GM23338 (cell line): ENCODE measurements around the gene SHPK. TPM values are rescaled to one million over a fixed set of nuclear protein-coding genes. Genes with fewer than 3 reads are reported as not detected.

Experiments used
- ATAC-seq: fragments of 200-7000 bp; cut with Tn5 transposase; 3 replicates; pipeline ENCODE4 v1.9.1; 2020
- DNase-seq: peaks from one replicate; pipeline ENCODE4 v3.0.0-alpha.2; 2015; ENCODE audit warnings: low spot score
- H2AFZ ChIP-seq: fragments of 200-600 bp; sonication (generic); 2 replicates; pipeline ENCODE4 v1.8.0; 2016; ENCODE audit warnings: antibody characterized with exemption, mild to moderate bottlenecking, moderate library complexity
- H3F3A ChIP-seq: fragments of 200-600 bp; sonication (generic); replicated peaks from 2 replicates; pipeline ENCODE4 v1.8.0; 2017; ENCODE audit warnings: antibody characterized with exemption, mixed run types, low read depth
- H3K27ac ChIP-seq: fragments of 200-600 bp; sonication (generic); 2 replicates; pipeline ENCODE4 v1.6.1; 2016; ENCODE audit warnings: low read depth
- H3K27me3 ChIP-seq: fragments of 200-600 bp; sonication (generic); 2 replicates; pipeline ENCODE4 v1.8.0; 2016; ENCODE audit warnings: mild to moderate bottlenecking, mixed run types, moderate library complexity; ENCODE audit not compliant: insufficient read depth
- H3K36me3 ChIP-seq: fragments of 200-600 bp; sonication (generic); 2 replicates; pipeline ENCODE4 v1.8.0; 2016; ENCODE audit warnings: mild to moderate bottlenecking; ENCODE audit not compliant: insufficient read depth
- H3K4me1 ChIP-seq: fragments of 200-600 bp; sonication (generic); 2 replicates; pipeline ENCODE4 v1.8.0; 2016; ENCODE audit warnings: mild to moderate bottlenecking, moderate library complexity; ENCODE audit not compliant: insufficient read depth
- H3K4me2 ChIP-seq: fragments of 200-600 bp; sonication (generic); 2 replicates; pipeline ENCODE4 v1.7.1; 2017; ENCODE audit warnings: mixed run types
- H3K4me3 ChIP-seq: fragments of 200-600 bp; sonication (generic); 2 replicates; pipeline ENCODE4 v1.6.1; 2016; ENCODE audit warnings: mixed run types
- H3K79me2 ChIP-seq: fragments of 200-600 bp; sonication (generic); replicated peaks from 2 replicates; pipeline ENCODE4 v1.8.0; 2017; ENCODE audit warnings: mild to moderate bottlenecking; ENCODE audit not compliant: insufficient read depth
- H3K9me2 ChIP-seq: fragments of 200-600 bp; sonication (generic); 2 replicates; pipeline ENCODE4 v1.8.0; 2017; ENCODE audit not compliant: insufficient read depth
- H4K20me1 ChIP-seq: fragments of 200-600 bp; sonication (generic); replicated peaks from 2 replicates; pipeline ENCODE4 v1.8.0; 2017; ENCODE audit warnings: mild to moderate bottlenecking; ENCODE audit not compliant: insufficient read depth
- H3K27ac Mint-ChIP-seq: 2 replicates; pipeline ENCODE4 v1.8.0; 2020; ENCODE audit warnings: inconsistent platforms, mild to moderate bottlenecking, moderate library complexity, mixed read lengths
- H3K27me3 Mint-ChIP-seq: 3 replicates; pipeline ENCODE4 v1.8.0; 2022; ENCODE audit warnings: low read depth, mild to moderate bottlenecking, moderate library complexity, mixed read lengths, inconsistent platforms; ENCODE audit not compliant: insufficient read depth, poor library complexity
- H3K36me3 Mint-ChIP-seq: 3 replicates; pipeline ENCODE4 v1.8.0; 2021; ENCODE audit warnings: low read depth, mild to moderate bottlenecking, inconsistent platforms, moderate library complexity, mixed read lengths
- H3K4me1 Mint-ChIP-seq: 3 replicates; pipeline ENCODE4 v1.8.0; 2020; ENCODE audit warnings: mild to moderate bottlenecking, inconsistent platforms, mixed read lengths
- H3K4me3 Mint-ChIP-seq: 3 replicates; pipeline ENCODE4 v1.8.0; 2021; ENCODE audit warnings: moderate library complexity, mild to moderate bottlenecking, inconsistent platforms, mixed read lengths
- H3K9me3 Mint-ChIP-seq: 3 replicates; pipeline ENCODE4 v1.8.0; 2020; ENCODE audit warnings: moderate library complexity, mild to moderate bottlenecking, inconsistent platforms, mixed read lengths
- CREB1 ChIP-seq: fragments of 250-450 bp; sonication (Bioruptor Pico); IDR thresholded peaks from 2 replicates; pipeline ENCODE4 v1.5.0; 2020; ENCODE audit warnings: low read depth, mild to moderate bottlenecking, moderate library complexity
- EZH2 ChIP-seq: fragments of 200-600 bp; sonication (generic); IDR thresholded peaks from one replicate; pipeline ENCODE4 v1.8.0; 2017; ENCODE audit warnings: antibody characterized with exemption, mild to moderate bottlenecking, low read depth; ENCODE audit not compliant: unreplicated experiment
- EZH2phosphoT487 ChIP-seq: fragments of 200-600 bp; sonication (generic); IDR thresholded peaks from one replicate; pipeline ENCODE4 v1.8.1; 2018; ENCODE audit warnings: antibody characterized with exemption; ENCODE audit not compliant: unreplicated experiment
- JUNB ChIP-seq: IDR thresholded peaks from one replicate; pipeline ENCODE4 v1.6.1; 2016; ENCODE audit warnings: antibody characterized with exemption; ENCODE audit not compliant: unreplicated experiment
- NANOG ChIP-seq: IDR thresholded peaks from 2 replicates; pipeline ENCODE4 v1.6.1; 2016; ENCODE audit warnings: antibody characterized with exemption, borderline replicate concordance
- POLR2AphosphoS5 ChIP-seq: IDR thresholded peaks from 2 replicates; pipeline ENCODE4 v1.6.1; 2016; ENCODE audit warnings: antibody characterized with exemption, low read depth
- STAT1 ChIP-seq: IDR thresholded peaks from one replicate; pipeline ENCODE4 v1.6.1; 2016; ENCODE audit warnings: antibody characterized with exemption; ENCODE audit not compliant: unreplicated experiment
- ZNF114 ChIP-seq: fragments of 250-450 bp; sonication (Bioruptor Pico); IDR thresholded peaks from 2 replicates; pipeline ENCODE4 v1.5.0; 2020; ENCODE audit warnings: mild to moderate bottlenecking, moderate library complexity
- ZNF331 ChIP-seq: fragments of 250-450 bp; sonication (Bioruptor Pico); IDR thresholded peaks from 2 replicates; pipeline ENCODE4 v1.5.0; 2020; ENCODE audit warnings: low read depth, mild to moderate bottlenecking, moderate library complexity
- polyA plus RNA-seq: library from polyadenylated mRNA; unstranded; fragments of >200 nt; fragmentation: Nextera tagmentation; extraction: Ambion mirVana; gene quantifications from 2 replicates; pipeline ENCODE4 v1.2.1, GENCODE V29; 2016
- total RNA-seq: library from RNA; depleted of rRNA; stranded (reverse); fragments of >200 nt; shearing (Covaris generic); gene quantifications from 2 replicates; pipeline ENCODE4 v1.2.3, GENCODE V29; 2014
- TF ChIP-seq, protein P1 (sequence below): IDR thresholded peaks from 2 replicates; pipeline ENCODE4 v1.6.1; 2016; ENCODE audit warnings: antibody characterized with exemption
- TF ChIP-seq, protein P2 (sequence below): fragments of 250-450 bp; sonication (Bioruptor Pico); IDR thresholded peaks from 2 replicates; pipeline ENCODE4 v1.5.0; 2020; ENCODE audit warnings: mild to moderate bottlenecking, moderate library complexity
- TF ChIP-seq, protein P3 (sequence below), 2 experiments: fragments of 200-600 bp in 1 of 2; sonication (generic) in 1 of 2; conservative IDR thresholded peaks; 2 replicates each; pipeline versions ENCODE4 v1.5.1 to v1.6.1; 2016 to 2017; ENCODE audit warnings: antibody characterized with exemption in 2 of 2, low read depth in 2 of 2, mild to moderate bottlenecking in 2 of 2, moderate library complexity in 1 of 2
- TF ChIP-seq, protein P4 (sequence below): IDR thresholded peaks from one replicate; pipeline ENCODE4 v1.6.1; 2018; ENCODE audit warnings: antibody characterized with exemption; ENCODE audit not compliant: unreplicated experiment

SHPK gene
- total and polyA plus RNA-seq, 2 experiments from 2014 or later, result 11.5 to 34.3 TPM

DNA sequence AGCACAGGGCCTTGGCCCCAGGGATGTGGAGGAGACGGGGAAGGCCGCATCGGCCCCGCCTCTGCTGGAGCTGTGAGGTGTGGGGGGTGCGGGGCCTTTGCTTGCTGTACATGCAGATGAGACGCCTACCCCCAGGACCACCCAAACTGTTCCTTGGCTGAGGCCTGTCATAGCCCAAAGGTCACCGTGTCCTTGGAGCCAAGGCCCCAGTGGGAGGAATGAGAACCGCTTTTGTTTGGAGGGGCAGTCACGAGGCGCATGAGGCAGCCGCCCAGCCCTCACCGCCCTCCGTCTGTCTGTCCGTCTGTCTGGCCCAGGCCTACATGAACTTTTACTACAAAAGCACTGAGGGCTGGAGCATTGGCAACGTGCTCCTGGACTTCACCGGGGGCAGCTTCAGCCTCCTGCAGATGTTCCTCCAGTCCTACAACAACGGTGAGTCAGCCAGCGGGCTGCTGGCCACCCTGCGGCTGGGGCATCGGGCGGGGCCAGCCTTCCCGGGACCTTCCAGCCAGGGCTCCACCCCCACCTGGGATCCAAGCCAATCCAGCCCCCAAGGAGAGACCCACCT, 23.6 kb upstream of the SHPK start:
- Histone ChIP-seq H3K4me2 (no peak overlapping the region), H3K27ac (no peak overlapping the region), H3K9me2 (no peaks in the 10 kb centered on the region), H3K36me3 (0 out of 2 replicates have a peak, but pooled peaks cover 3% of the 10 kb centered on the region), H2AFZ (no peak overlapping the region), H3K27me3 (no peaks in the 10 kb centered on the region), H4K20me1 (no peaks in the 10 kb centered on the region), H3F3A (0 out of 2 replicates have a peak, but pooled peaks cover 4% of the 10 kb centered on the region), H3K4me1 (no peaks in the 10 kb centered on the region), H3K4me3 (no peak overlapping the region), H3K79me2 (no peaks in the 10 kb centered on the region)
- H3K4me3 Mint-ChIP-seq, result no peak overlapping the region
- TF ChIP-seq EZH2 (no peak), CREB1 (CRISPR knock-in tag) (no peak), ZNF331 (CRISPR knock-in tag) (no peak), STAT1 (no peak), JUNB (no peak), EZH2phosphoT487 (no peak), NANOG (no peak), ZNF114 (CRISPR knock-in tag) (no peak), POLR2AphosphoS5 (no peak)
- TF ChIP-seq, protein P1, sequence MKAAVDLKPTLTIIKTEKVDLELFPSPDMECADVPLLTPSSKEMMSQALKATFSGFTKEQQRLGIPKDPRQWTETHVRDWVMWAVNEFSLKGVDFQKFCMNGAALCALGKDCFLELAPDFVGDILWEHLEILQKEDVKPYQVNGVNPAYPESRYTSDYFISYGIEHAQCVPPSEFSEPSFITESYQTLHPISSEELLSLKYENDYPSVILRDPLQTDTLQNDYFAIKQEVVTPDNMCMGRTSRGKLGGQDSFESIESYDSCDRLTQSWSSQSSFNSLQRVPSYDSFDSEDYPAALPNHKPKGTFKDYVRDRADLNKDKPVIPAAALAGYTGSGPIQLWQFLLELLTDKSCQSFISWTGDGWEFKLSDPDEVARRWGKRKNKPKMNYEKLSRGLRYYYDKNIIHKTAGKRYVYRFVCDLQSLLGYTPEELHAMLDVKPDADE, result no peak
- TF ChIP-seq, protein P2, sequence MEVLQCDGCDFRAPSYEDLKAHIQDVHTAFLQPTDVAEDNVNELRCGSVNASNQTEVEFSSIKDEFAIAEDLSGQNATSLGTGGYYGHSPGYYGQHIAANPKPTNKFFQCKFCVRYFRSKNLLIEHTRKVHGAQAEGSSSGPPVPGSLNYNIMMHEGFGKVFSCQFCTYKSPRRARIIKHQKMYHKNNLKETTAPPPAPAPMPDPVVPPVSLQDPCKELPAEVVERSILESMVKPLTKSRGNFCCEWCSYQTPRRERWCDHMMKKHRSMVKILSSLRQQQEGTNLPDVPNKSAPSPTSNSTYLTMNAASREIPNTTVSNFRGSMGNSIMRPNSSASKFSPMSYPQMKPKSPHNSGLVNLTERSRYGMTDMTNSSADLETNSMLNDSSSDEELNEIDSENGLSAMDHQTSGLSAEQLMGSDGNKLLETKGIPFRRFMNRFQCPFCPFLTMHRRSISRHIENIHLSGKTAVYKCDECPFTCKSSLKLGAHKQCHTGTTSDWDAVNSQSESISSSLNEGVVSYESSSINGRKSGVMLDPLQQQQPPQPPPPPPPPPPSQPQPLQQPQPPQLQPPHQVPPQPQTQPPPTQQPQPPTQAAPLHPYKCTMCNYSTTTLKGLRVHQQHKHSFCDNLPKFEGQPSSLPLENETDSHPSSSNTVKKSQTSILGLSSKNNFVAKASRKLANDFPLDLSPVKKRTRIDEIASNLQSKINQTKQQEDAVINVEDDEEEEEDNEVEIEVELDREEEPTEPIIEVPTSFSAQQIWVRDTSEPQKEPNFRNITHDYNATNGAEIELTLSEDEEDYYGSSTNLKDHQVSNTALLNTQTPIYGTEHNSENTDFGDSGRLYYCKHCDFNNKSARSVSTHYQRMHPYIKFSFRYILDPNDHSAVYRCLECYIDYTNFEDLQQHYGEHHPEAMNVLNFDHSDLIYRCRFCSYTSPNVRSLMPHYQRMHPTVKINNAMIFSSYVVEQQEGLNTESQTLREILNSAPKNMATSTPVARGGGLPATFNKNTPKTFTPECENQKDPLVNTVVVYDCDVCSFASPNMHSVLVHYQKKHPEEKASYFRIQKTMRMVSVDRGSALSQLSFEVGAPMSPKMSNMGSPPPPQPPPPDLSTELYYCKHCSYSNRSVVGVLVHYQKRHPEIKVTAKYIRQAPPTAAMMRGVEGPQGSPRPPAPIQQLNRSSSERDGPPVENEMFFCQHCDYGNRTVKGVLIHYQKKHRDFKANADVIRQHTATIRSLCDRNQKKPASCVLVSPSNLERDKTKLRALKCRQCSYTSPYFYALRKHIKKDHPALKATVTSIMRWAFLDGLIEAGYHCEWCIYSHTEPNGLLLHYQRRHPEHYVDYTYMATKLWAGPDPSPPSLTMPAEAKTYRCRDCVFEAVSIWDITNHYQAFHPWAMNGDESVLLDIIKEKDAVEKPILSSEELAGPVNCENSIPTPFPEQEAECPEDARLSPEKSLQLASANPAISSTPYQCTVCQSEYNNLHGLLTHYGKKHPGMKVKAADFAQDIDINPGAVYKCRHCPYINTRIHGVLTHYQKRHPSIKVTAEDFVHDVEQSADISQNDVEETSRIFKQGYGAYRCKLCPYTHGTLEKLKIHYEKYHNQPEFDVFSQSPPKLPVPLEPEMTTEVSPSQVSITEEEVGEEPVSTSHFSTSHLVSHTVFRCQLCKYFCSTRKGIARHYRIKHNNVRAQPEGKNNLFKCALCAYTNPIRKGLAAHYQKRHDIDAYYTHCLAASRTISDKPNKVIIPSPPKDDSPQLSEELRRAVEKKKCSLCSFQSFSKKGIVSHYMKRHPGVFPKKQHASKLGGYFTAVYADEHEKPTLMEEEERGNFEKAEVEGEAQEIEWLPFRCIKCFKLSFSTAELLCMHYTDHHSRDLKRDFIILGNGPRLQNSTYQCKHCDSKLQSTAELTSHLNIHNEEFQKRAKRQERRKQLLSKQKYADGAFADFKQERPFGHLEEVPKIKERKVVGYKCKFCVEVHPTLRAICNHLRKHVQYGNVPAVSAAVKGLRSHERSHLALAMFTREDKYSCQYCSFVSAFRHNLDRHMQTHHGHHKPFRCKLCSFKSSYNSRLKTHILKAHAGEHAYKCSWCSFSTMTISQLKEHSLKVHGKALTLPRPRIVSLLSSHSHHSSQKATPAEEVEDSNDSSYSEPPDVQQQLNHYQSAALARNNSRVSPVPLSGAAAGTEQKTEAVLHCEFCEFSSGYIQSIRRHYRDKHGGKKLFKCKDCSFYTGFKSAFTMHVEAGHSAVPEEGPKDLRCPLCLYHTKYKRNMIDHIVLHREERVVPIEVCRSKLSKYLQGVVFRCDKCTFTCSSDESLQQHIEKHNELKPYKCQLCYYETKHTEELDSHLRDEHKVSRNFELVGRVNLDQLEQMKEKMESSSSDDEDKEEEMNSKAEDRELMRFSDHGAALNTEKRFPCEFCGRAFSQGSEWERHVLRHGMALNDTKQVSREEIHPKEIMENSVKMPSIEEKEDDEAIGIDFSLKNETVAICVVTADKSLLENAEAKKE (CRISPR knock-in tag), result no peak
- TF ChIP-seq, protein P3, sequence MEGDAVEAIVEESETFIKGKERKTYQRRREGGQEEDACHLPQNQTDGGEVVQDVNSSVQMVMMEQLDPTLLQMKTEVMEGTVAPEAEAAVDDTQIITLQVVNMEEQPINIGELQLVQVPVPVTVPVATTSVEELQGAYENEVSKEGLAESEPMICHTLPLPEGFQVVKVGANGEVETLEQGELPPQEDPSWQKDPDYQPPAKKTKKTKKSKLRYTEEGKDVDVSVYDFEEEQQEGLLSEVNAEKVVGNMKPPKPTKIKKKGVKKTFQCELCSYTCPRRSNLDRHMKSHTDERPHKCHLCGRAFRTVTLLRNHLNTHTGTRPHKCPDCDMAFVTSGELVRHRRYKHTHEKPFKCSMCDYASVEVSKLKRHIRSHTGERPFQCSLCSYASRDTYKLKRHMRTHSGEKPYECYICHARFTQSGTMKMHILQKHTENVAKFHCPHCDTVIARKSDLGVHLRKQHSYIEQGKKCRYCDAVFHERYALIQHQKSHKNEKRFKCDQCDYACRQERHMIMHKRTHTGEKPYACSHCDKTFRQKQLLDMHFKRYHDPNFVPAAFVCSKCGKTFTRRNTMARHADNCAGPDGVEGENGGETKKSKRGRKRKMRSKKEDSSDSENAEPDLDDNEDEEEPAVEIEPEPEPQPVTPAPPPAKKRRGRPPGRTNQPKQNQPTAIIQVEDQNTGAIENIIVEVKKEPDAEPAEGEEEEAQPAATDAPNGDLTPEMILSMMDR (conservative IDR thresholded peaks at IDR 0.05; ENCODE audit: low read depth in 2 of 2), result no peak
- TF ChIP-seq, protein P4, sequence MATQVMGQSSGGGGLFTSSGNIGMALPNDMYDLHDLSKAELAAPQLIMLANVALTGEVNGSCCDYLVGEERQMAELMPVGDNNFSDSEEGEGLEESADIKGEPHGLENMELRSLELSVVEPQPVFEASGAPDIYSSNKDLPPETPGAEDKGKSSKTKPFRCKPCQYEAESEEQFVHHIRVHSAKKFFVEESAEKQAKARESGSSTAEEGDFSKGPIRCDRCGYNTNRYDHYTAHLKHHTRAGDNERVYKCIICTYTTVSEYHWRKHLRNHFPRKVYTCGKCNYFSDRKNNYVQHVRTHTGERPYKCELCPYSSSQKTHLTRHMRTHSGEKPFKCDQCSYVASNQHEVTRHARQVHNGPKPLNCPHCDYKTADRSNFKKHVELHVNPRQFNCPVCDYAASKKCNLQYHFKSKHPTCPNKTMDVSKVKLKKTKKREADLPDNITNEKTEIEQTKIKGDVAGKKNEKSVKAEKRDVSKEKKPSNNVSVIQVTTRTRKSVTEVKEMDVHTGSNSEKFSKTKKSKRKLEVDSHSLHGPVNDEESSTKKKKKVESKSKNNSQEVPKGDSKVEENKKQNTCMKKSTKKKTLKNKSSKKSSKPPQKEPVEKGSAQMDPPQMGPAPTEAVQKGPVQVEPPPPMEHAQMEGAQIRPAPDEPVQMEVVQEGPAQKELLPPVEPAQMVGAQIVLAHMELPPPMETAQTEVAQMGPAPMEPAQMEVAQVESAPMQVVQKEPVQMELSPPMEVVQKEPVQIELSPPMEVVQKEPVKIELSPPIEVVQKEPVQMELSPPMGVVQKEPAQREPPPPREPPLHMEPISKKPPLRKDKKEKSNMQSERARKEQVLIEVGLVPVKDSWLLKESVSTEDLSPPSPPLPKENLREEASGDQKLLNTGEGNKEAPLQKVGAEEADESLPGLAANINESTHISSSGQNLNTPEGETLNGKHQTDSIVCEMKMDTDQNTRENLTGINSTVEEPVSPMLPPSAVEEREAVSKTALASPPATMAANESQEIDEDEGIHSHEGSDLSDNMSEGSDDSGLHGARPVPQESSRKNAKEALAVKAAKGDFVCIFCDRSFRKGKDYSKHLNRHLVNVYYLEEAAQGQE, result no peak
- DNase-seq (no peak), ATAC-seq (no peak)
- H3K4me1 Mint-ChIP-seq, result peaks cover 10% of the 10 kb centered on the region; the same call in 2 of the 3 replicates
- H3K27me3 Mint-ChIP-seq, result peaks cover 10% of the 10 kb centered on the region
- no peaks in the 10 kb centered on the region for H3K9me3 Mint-ChIP-seq
- H3K36me3 Mint-ChIP-seq, result peaks cover 5% of the 10 kb centered on the region; the same call in 2 of the 3 replicates
- no peak overlapping the region; the same call in 1 of the 2 replicates for H3K27ac Mint-ChIP-seq
